HG02798 (cell line): Measurements from ENCODE around the gene MAGI3.
"Not testable (repeated sequence)": the region's sequence is repeated elsewhere in the genome, so short reads cannot be mapped to it uniquely, and the experiment has no call there.

Experiments
- ATAC-seq: cut with Tn5 transposase; IDR thresholded peaks from one replicate; pipeline ENCODE4 v1.9.1; 2021; ENCODE audit warnings: mild to moderate bottlenecking; ENCODE audit not compliant: unreplicated experiment, poor library complexity

Gene MAGI3

DNA sequence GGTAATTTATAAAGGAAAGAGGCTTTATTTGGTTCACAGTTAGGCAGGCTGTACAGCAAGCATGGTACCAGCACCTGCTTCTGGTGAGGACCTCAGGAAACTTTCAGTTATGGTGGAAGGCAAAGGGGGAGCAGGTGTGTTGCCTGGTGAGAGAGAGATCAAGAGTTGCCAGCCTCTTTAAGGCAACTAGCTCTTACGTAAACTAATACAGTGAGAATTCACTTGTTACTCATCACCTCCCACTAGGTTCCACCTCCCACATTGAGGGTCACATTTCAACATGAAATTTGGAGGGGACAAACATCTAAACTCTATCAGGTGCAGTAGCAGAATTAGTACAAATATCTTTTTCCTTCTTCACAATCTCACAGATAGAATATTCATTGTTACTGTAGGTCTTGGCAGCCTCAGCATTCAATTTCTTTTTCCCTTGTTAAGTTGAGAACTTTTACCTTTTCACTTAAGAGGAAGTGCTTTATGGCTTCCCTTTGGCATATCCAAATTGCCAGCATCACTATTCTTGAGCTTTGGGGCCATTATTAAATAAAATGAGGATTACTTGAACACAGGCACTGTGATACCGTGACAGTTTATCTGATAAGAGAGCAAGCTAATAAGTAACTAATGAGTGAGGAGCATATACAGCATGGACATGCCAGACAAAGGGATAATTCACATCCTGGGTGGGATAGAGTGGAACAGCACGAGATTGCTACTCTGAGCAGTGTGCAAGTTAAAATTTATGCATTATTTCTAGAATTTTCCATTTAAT is 48.4 kb downstream of the MAGI3 start:
- ATAC-seq: no peak

DNA sequence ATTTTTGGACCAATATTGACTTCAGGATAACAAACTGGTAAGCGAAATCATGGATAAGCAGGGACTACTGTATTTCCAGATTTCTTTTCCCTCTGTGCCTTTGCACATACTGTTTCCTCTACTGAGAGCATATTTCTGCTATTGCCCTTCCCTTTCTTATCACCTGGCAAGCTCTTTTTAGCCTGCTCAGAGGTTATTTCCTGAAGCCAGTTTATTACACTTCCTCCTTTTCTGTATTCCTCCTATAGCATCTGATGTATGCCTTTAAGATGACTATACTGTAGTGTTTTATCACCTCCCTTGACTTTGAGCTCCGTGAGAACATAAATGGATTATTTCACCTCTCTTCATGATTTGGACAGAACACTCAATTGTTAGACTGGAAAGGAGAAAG is 49.0 kb downstream of the MAGI3 start:
- no peak for ATAC-seq

DNA sequence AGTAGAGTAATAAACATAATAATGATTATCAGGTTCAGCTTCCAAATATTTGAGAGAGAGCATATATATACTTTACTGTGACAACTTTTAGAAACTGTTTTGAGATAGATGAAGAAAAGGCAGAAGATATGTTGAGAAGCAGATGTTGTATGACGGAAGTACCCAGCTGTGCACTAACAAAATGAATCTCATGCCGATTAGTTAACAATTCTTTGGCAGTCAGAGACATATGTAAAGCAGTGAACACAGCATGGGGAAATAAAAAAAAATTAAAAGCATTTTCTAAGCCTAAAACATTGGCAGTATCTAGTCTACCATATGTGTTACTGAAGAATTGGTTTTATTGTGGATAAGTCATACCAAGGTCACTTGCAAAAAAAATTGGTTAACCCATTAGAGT is 51.8 kb downstream of the MAGI3 start:
- no peak for ATAC-seq

DNA sequence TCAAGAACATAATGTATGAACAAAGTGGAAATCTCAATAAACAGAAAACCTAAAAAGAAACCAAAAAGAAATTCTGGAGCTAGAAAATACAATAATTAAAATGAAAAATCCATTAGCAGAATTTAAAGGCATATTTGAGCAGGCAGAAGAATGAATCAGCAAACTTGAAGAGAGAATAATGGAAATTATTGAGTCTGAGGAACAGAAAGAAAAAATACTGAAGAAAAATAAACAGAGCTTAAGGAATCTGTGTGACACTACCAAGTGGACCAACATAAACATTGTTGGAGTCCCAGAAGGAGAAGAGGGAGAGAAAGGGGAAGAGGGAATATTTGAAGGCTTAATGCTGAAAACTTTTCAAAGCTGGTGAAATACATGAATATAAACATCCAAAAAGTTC is 54.5 kb downstream of the MAGI3 start:
- no peak for ATAC-seq

DNA sequence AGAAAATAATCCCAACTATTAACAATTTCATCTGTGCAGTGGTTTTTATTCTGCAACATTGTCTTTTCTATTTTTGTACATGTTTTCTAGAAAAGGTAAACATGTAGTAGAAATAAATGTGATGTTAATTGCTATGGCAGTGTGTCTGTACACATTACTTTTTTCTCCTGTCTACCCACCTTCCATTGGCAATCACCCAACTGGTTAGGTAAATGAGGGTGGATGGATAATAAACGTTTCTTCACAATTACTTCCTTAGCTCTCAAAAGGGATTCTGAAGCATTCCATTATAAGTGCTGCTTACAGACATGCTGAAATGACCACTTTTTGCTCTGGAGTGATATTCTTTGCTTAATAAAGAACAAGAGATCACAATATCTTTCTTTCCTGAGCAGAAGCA is 61.4 kb downstream of the MAGI3 start:
- no peak for ATAC-seq

DNA sequence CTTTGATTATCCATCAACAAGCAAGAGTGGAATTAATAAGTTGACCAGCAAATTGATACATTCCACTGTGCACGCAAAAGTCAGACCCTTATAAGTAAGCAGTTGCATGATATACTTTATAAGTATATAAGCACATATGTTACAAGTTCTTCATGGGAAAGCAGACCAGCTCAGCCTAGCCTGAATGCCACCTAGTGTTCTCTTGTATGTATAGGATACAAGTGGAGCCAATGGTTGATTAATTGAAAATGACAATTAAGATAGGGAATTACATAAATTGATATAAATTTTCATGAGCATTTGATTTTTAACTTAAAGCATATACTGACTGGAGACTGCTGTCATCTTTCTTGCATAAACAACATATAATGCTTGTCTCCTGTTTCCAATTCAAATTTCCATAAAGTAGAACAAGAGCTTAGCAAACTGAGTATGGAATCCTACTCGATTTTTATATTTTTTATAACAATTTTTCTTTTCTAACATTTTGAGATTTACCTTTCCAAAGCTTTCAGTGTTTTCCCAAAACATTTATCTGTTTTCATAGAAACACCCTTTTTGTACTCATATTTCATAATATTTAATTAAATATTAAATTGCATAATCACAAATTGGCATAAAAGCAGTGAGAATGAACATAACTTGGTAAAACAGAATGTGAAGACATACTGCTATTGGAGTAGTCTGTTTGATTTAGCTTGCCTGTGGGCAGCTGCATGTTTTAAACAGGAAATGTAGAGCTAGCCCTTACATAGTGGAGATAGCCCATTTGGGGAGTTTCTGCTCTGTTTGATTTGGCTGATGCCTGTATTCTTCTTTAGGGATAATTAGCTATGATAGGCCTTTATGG is 62.8 kb downstream of the MAGI3 start:
- ATAC-seq: no peak

DNA sequence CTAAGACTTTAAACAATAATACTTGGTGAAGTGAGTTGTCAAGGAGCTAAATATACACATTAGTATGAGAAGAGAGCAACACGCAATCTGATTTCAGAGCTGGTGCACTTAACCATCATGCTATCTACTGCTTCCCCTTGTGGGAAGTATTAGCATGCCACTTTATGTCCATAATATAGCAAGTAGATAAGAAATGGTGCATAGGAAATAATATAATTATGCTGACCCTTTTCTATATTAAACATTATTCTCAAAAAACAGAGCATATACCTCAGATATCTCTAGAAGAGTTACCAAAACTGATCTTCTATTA is 63.4 kb downstream of the MAGI3 start:
- no peak for ATAC-seq

DNA sequence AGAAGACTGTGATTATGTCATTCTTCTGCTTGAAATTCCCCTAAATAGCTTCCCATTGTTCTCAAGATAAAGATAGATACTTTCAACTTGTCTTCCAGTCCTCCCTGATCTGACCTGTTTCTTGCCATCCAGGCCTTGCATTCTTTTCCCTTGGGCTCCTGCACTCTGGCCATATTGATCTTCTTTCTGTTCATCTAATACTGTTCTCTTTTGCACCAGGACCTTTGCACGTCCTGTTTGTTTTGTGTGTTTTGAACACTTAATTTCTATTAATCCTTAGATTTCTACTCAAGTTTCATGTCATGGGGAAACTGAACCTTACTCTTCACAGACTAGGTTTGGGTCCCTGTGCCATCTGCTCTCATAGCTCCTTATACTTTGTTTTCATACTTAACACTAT is 65.1 kb downstream of the MAGI3 start:
- ATAC-seq: no peak

DNA sequence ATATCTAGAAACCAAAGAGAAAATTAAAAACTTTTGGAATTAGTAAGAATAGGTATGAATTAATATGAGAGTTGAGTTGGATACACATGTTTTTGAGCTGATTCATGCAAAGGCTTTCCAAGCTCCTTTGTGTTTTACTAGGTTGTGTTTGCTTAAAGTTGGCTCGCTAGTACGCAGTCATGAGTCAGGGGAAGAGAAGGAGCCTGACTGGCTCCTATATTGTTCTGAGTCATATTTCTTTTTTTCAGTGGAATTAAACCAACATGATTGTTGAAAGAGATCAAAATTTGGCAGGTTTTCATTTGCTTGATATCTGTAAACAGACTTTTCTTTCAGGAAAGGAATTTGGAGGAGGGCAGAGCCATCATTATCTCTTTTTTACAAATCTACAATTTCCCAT is 66.7 kb downstream of the MAGI3 start:
- ATAC-seq: no peak

DNA sequence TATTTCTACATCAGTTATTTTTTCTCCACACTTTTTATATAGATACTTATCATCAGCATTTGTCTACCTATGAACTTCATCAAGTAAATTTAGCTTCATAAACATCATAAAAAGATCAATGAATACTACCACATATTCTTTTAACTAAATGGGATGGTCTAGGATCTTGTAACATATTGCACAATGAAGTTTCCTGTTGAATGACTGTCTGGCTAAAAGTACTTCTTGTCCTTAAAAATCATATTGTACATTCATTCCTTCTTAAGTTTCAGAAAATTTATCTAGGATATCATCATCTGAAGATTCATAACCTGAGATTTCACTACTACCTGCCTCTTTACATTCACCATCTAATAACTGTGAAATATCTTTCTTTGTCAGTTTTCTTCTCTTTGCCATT is 69.0 kb downstream of the MAGI3 start:
- ATAC-seq: no peak

DNA sequence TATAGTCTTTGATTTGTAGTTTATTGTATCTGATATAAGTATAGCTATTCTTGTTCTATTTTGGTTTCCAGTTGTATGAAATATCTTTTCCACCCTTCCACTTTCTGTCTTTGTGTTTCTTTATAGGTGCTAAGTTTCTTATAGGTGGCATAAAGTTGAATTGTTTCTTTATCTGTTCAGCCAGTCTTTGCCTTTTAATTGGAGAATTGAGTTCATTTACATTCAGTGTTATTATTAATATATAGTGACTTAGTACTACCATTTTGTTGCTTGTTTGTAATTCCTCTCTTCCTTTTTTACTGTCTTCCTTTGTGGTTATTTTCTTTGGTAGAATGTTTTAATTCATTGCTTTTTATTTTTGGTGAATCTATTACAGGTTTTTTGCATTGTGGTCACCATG is 77.7 kb downstream of the MAGI3 start:
- no peak for ATAC-seq

DNA sequence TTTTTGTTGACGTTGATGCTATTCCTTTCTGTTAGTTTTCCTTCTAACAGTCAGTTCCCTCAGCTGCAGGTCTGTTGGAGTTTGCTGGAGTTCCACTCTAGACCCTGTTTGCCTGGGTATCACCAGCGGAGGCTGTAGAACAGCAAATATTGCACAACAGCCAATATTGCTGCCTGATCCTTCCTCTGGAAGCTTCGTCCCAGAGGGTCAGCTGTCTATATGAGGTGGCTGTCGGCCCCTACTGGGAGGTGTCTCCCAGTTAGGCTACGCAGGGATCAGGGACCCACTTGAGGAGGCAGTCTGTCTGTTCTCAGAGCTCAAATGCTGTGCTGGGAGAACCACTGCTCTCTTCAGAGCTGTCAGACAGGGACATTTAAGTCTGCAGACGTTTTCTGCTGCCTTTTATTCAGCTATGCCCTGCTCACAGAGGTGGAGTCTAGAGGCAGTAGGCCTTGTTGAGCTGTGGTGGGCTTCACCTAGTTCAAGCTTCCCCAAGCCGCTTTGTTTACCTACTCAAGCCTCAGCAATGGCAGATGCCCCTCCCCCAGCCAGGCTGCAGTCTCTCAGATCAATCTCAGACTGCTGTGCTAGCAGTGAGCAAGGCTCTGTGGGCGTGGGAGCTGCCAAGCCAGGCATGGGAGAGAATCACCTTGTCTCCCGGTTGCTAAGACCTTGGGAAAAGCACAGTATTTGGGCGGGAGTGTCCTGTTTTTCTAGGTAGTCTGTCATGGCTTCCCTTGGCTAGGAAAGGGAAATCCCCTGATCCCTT is 88.3 kb downstream of the MAGI3 start:
- ATAC-seq: not testable (repeated sequence)

DNA sequence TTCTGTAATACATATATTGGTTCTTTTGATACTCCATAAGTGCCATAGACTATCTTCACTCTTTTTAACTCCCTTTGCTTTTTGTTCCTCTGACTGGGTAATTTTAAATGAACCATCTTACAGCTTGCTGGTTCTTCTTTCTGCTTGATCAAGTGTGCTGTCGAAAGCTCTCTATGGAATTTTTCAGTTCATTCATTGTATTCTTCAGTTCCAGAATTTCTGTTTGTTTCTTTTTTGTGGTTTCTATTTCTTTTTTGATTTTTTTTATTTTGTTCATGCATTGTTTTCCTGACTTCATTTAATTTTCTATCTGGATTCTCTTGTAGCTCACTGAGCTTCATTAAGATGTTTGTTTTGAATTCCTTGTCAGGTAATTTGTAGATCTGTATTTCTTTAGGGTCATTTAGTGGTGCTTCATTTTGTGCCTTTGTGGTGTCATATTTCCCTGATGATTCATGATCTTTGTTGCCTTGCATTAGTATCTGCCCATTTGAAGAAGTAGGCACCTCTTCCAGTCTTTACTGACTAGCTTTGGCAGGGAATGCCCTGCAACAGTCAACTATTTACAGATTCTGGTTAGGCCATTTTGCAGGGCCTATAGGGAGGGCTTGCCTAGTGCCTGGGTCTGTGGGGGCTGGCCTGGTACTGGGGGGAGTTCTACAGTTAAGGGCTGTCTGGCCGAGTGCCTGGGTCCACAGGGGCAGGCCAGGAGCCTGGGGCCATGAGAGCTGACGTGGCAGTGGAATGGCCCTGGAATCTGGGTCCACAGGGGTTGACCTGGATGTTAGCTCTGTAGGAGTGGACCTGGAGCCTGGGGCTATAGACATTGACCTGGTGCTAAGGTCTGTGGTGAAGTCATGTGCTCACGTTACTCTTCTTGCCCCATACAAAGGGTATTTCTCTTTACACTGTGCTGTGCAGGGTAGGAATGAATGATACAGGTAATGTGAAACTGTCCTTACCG is 89.7 kb downstream of the MAGI3 start:
- ATAC-seq: no peak

DNA sequence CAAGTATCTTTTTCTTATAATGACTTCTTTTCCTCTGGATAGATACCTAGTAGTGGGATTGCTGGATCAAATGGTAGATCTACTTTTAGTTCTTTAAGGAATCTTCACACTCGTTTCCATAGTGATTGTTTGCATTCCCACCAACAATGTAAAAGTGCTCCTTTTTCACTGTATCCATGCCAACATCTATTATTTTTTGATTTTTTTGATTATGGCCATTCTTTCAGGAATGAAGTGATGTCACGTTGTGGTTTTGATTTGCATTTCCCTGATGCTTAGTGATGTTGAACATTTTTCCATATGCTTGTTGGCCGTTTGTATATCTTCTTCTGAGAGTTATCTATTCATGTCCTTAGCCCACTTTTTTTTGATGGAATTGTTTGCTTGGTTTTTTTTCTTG is 94.8 kb downstream of the MAGI3 start:
- ATAC-seq: not testable (repeated sequence)

DNA sequence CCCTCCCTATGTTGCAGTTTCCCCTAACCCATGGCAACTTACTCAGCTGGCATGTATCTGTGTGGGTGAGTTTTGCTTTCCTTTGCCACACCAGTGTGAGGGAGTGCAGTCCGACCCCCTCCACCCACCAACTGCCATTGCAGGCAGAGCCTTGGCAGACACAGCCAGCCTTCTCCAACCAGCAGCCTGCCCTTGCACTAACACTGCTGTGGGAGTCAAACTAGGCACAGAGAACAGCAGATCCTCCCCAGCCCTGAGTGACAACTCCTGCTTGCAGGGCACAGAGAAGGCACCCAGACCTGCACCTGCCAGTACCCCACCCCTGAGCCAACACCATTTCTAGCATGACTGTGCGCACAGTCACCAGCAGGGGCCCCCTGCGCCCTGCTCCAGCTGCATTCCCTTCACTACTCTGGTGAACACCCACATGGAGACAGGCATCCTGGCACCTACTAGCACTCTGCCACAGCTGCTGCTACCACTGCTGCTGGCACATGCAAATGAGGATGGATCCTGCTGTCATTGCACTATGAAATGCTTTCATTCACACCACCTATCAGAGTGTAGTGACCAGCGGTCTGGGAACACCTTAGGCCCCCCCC is 98.4 kb downstream of the MAGI3 start:
- no peak for ATAC-seq

DNA sequence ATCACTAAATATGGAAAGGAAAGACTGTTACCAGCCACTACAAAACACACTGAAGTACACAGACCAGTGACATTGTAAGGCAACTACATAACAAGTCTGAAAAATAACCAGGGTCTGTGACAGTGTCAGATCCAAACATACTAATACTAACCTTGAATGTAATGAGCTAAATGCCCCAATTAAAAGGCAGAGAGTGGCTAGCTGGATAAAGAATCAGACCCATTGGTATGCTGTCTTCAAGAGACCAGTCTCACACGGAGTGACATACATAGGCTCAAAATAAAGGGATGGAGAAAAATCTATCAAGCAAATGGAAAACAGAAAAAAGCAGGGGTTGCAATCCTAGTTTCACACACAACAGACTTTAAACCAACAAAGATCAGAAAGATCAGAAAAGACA is 100.1 kb downstream of the MAGI3 start:
- ATAC-seq: no peak

DNA sequence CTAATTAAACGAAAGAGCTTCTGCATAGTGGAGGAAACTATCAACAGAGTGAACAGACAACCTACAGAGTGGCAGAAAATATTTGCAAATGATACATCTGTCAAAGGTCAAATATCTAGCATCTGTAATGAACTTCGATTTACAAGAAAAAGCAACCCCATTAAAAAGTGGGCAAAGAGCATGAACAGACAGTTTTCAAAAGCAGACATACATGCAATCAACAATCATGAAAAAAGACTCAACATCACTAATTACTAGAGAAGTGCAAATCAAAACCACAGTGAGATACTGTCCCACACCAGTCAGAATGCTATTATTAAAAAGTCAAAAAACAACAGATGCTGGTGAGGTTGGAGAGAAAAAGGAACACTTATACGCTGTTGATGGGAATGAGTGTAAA is 103.2 kb downstream of the MAGI3 start:
- no peak for ATAC-seq

DNA sequence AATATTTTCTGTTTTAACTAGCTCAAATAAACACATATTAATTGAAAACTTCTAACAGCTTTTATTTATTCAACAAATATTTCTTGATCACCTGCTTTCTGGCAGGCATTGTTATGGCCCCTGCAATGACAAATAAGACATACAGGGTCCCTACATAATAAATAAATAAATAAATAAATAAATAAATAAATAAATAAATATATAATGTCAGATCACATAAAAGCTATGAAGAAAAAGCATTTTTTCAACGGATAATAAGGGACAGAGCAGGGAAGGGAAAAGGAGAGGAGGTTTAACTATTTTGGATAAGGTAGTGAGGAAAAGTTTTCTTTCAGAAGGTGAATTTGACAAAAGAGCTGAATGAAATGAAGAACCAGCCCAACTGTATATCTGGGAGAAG is 115.0 kb downstream of the MAGI3 start:
- ATAC-seq: no peak

DNA sequence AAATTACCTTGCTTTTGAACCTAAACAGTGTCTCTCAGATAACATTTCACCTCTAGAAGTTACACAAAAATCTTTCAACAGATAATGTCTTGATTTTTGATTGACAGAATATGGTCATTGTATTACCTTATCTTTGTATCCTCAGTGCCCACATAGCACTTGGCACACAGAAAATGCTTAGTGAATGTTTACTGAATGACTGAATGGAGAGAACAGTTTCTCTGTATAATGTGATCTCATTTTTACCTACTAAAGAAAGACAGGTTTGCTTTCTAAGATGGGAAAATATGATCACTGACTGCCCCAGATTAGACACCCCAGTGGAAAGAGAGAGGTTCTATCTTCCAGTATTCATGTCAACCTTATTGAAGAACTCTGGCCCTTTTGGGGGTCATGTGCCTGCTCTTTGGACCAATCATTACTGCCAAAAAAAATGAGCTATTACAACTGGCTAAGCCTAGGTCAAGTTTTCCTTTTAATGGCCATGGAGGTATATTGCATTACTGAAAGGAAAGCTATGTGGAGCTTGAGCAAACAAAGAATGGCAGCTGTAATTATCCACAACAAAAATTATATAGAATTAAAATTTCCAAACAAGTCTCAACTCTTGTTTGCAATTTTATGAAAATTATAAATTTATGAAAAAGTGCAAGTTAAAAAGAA is 117.4 kb downstream of the MAGI3 start:
- no peak for ATAC-seq
